HG03196 (cell line): ENCODE results near the gene PCA3.

ENCODE experiments used
- ATAC-seq: cut with Tn5 transposase; IDR thresholded peaks from one replicate; pipeline ENCODE4 v1.9.1; 2021; ENCODE audit not compliant: unreplicated experiment

Gene PCA3

DNA sequence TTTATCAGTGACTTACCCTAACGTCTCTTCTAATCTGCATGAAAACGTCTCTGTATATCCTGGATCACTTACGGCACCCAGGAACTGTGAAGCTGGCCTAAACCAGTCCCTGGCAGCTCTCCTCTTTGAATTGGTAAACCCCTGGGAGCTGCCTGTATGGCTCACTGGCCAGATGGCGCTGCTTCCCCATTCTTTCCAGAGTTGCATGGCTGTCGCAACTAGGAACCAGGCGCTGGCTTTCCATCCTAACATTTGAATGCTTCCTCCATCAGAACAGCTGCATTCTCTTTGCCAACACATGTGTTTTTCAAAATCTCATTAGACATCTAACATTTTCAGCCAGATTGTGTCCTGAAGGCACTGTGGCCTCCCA, 8.0 kb upstream of the PCA3 start:
- ATAC-seq = no peak

- ATAC-seq = no peak
These were observed 7.1 kb upstream of the PCA3 start for GRCh38 chr9:76756941-76757673.

DNA sequence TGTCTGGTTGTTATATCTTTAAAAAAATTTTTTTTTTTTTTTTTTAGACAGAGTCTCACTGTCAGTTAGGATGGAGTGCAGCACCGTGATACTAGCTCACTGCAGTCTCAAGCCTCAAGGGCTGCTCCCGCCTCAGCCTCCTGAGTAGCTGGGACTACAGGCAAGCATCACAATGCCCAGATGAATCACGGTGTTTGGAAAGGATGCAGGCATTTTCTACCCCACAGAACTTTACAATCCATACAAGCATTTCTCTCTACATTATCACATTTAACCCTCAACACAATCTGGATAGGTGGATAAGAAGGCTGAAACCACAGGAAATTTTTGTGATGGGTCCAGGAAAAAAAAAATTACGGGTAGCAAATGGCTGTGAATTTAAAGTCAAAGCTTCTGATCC, 5.8 kb upstream of the PCA3 start:
- no peak for ATAC-seq

DNA sequence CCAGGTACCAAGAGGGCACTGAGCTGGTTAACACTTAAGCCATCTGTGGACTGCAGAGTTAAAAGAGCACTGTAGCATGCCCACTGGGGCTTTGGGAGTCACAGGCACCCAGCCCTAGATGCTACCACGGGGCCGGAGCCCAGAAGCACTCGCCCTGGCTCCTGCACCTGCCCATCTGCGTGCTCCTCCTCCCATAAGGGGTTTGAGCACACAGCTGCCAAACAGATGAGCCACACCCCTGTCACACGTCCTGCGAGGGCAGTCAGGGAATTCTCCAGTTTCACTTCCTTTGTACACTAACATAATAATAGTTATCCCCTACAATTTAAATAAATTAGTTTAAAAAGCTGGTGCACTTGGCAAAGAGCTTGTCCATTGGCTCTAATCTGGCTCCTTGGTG, 4.5 kb upstream of the PCA3 start:
- ATAC-seq = no peak

DNA sequence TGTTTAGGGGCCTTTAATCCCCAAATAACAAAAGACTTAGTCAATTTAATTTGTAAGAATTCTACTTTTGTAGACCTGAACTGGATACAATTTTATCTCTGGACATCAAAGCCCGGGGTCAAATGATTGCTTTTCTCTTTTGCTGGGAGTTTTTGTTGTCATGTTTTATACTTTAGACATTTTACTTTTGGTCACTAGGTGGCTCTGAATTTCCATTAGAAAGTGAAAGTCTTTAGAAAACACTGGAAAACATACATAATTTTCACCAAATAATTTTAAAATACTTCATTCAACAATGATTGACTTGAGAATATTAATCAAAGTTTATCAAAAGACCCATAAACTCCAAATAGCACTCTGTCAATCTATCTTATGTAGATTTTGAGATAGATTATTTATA, 2.8 kb upstream of the PCA3 start:
- ATAC-seq = no peak

- ATAC-seq = no peak
These were observed 1.9 kb downstream of the PCA3 start for GRCh38 chr9:76766126-76766525.

DNA sequence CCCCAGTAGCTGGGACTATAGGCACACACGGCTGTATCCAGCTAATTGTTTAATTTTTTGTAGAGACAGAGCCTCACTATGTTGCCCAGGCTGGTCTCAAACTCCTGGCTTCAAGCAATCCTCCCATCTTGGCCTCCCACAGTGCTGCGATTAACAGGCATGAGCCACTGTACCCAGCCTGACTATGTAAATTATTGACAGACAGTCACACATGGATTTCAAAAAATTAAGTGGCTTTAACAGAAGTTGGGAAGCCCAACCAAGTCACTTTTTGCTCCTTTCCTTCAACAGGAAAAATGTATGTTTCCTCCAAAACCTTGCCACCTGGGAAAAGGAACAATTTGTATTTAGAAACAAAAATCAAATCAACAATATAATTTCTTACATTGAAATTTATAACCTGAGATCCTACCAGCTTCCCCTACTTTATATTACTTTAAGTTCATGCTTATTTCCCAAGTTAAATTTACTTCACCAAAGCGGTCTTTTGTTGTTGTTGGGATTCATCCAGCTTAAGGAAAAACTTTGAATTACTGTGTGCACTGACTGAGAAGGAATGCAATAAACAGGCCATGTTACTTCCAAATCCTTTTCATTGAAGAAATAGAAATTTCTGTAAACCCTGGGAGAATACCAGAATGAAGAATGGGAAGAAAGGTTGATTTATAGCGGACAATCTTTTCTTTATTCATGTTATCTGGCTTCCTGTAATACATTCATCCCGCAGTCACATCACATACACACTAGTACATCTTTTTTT, 8.6 kb downstream of the PCA3 start:
- no peak for ATAC-seq

- no peak for ATAC-seq
These were observed 20.6 kb downstream of the PCA3 start for GRCh38 chr9:76784881-76785280.

DNA sequence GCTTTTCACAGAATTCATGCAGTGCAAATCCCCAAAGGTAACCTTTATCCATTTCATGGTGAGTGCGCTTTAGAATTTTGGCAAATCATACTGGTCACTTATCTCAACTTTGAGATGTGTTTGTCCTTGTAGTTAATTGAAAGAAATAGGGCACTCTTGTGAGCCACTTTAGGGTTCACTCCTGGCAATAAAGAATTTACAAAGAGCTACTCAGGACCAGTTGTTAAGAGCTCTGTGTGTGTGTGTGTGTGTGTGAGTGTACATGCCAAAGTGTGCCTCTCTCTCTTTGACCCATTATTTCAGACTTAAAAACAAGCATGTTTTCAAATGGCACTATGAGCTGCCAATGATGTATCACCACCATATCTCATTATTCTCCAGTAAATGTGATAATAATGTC, 21.3 kb downstream of the PCA3 start:
- ATAC-seq = no peak

- ATAC-seq = no peak
These were observed 23.4 kb downstream of the PCA3 start for GRCh38 chr9:76787677-76788076.

- ATAC-seq = no peak
These were observed 25.6 kb downstream of the PCA3 start for GRCh38 chr9:76789840-76790239.

- no peak for ATAC-seq
These were observed 29.7 kb downstream of the PCA3 start for GRCh38 chr9:76793784-76794431.

GRCh38 chr9:76796296-76796695, 32.1 kb downstream of the PCA3 start:
- no peak for ATAC-seq

- no peak for ATAC-seq
These were observed 34.3 kb downstream of the PCA3 start for GRCh38 chr9:76798527-76798926.

- no peak for ATAC-seq
These were observed 35.2 kb downstream of the PCA3 start for GRCh38 chr9:76799473-76799872.

DNA sequence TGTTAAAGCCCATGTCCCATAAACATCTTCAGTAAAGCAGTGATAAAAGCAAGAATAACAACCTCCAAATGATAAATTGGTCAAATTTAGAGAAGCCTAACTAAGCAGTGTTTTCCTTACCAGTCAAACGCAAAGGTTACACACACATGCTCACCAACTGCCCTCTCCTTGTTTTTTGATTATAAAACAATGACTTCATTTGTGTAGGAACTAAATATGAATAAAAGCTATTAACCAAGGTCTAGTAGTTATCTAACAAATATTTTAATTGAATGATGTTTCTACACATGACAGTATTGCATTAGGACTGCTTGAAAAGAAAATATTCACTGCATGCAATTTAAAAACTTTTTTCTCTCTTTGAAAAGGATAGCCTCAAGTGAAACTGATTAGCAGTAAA, 36.7 kb downstream of the PCA3 start:
- no peak for ATAC-seq

DNA sequence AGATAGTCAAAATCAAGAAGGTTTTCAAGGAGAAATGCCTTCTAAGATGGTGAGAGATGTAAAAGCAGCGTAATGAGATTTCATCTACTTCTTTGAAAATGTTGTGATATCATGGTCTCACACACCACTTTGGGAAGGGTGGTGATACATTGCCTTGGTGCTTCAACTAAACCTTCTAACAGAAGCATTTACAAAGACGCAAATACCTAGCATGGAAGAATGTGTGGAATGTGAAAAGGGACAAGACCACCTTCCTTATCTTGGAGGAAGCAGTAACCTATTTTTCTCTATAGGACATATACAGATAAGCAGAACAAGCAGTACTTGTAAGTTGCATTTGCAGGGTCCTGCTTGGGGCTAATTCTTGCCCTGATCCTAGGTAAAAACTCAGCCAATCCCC, 38.8 kb downstream of the PCA3 start:
- no peak for ATAC-seq

GRCh38 chr9:76803762-76804161, 39.5 kb downstream of the PCA3 start:
- ATAC-seq = no peak

DNA sequence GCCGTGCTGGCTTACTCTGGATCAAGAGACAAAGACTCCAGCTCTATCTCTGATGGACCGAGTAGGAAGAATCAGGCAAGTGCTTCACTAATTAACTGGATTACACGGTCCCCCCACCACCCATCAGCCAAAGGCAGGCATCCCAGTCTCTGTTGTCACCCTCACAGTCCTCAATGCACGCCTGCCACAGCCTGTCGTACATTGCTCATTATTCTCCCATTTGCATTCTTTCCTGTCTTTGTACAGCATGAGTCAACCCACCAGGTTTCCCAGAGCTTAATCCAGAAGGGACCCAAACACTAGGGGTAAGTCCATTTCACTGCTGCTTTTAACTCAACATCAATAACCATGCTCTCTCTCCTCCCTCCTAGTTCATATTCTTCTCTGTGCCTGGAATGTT, 44.4 kb downstream of the PCA3 start:
- no peak for ATAC-seq

DNA sequence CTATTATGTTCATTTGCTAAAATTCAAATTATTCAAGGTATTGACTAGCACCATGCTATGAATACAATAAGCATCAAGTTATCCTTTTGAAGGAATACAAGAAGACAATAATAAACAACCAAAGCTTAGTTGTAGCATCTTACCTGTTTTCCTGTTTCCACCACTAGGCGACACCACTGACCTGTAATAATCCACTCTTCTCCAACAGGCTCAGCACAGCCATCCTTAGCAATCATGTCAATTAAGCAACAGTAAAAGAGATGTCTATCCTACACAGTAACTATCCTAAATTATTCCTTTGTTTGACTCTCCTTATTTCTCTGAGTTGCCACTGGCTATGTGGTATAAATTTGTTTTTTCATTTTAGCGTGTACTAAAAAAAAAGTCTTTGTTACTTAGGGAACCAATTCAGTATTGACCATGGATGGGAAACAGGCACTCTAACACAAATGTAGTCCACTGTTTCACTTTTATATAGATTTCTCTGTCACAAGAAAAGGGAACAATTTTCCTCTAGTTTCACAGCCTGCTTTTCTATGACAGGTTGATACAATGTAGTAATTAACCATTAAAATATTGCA, 46.2 kb downstream of the PCA3 start:
- ATAC-seq = peak; percentile 74

- ATAC-seq = no peak
These were observed 48.4 kb downstream of the PCA3 start for GRCh38 chr9:76812591-76812990.

- ATAC-seq = no peak
These were observed 53.3 kb downstream of the PCA3 start for GRCh38 chr9:76817489-76817888.
